T-cell (primary cell): Measurements from ENCODE around the gene RCE1. TPM values are rescaled to one million over a fixed set of nuclear protein-coding genes. Genes with fewer than 3 reads are reported as not detected.

Experiments used
- ATAC-seq, 4 experiments: fragments of 200-7000 bp in 3 of 4; fragments of 150-1000 bp in 1 of 4; cut with Tn5 transposase; replicated peaks in 1 of 4; 1 replicate in 3 of 4; 2 replicates in 1 of 4; pipeline ENCODE4 v1.10.0; 2021; ENCODE audit warnings: moderate library complexity in 3 of 4, mild to moderate bottlenecking in 2 of 4, moderate number of reproducible peaks in 1 of 4
- CTCF ChIA-PET, 2 donors: fragments of 300-600 bp; sonication (Branson Sonifier 250); formaldehyde crosslinking; loops; one replicate each; lab custom pipeline; 2022; ENCODE audit warnings: antibody characterized with exemption in 2 of 2; lab: Charles Lee
- POLR2A ChIA-PET, 2 donors: fragments of 300-600 bp; sonication (Branson Sonifier 250); formaldehyde crosslinking; loops; one replicate each; lab custom pipeline; 2022; ENCODE audit warnings: antibody characterized with exemption in 2 of 2; lab: Charles Lee
- DNase-seq, 35 experiments: peaks; one replicate each; pipeline versions ENCODE4 v3.0.0 to v3.0.0-alpha.2; 2013 to 2023
- H3K27ac ChIP-seq: one replicate; pipeline ENCODE4 v1.5.1; 2013; ENCODE audit warnings: low read length
- H3K27me3 ChIP-seq, 2 experiments: replicated peaks in 1 of 2; 1 replicate in 1 of 2; 2 replicates in 1 of 2; pipeline versions ENCODE4 v1.6.1 to v1.7.0; 2013; ENCODE audit warnings: low read length in 1 of 2, mixed read lengths in 1 of 2; ENCODE audit not compliant: control insufficient read depth in 2 of 2, insufficient read depth in 2 of 2; ENCODE audit errors: extremely low read depth in 1 of 2
- H3K36me3 ChIP-seq, 2 donors: 1 replicate in 1 of 2; 2 replicates in 1 of 2; pipeline versions ENCODE4 v1.6.1 to v1.7.0; 2013; ENCODE audit warnings: low read length in 1 of 2; ENCODE audit not compliant: control insufficient read depth in 2 of 2, insufficient read depth in 1 of 2; ENCODE audit errors: extremely low read depth in 1 of 2
- H3K4me1 ChIP-seq, 2 experiments: 1 replicate in 1 of 2; 2 replicates in 1 of 2; pipeline versions ENCODE4 v1.6.1 to v1.7.0; 2013; ENCODE audit warnings: low read length in 2 of 2, mixed read lengths in 1 of 2; ENCODE audit not compliant: insufficient read depth in 2 of 2, control insufficient read depth in 1 of 2; ENCODE audit errors: extremely low read depth in 1 of 2
- H3K4me3 ChIP-seq, 2 donors: 1 replicate in 1 of 2; 2 replicates in 1 of 2; pipeline versions ENCODE4 v1.5.1 to v1.7.0; 2013; ENCODE audit warnings: mild to moderate bottlenecking in 2 of 2, low read length in 1 of 2, moderate library complexity in 1 of 2; ENCODE audit not compliant: control insufficient read depth in 1 of 2; ENCODE audit errors: extremely low read depth in 1 of 2
- H3K9me3 ChIP-seq: 2 replicates; pipeline ENCODE4 v1.7.0; 2013
- H3K27ac Mint-ChIP-seq, 2 donors: one replicate each; pipeline ENCODE4 v1.8.0; 2020 to 2021; ENCODE audit warnings: mild to moderate bottlenecking in 2 of 2, mixed read lengths in 2 of 2
- H3K27me3 Mint-ChIP-seq, 2 donors: one replicate each; pipeline ENCODE4 v1.8.0; 2021 to 2022; ENCODE audit warnings: mixed read lengths in 2 of 2
- H3K36me3 Mint-ChIP-seq: one replicate; pipeline ENCODE4 v1.8.0; 2021; ENCODE audit warnings: mixed read lengths
- H3K4me1 Mint-ChIP-seq, 3 donors: one replicate each; pipeline ENCODE4 v1.8.0; 2020 to 2022; ENCODE audit warnings: mixed read lengths in 3 of 3, mild to moderate bottlenecking in 1 of 3
- H3K4me3 Mint-ChIP-seq, 3 donors: one replicate each; pipeline ENCODE4 v1.8.0; 2020 to 2022; ENCODE audit warnings: mild to moderate bottlenecking in 3 of 3, mixed read lengths in 3 of 3, moderate library complexity in 3 of 3
- H3K9me3 Mint-ChIP-seq, 3 donors: one replicate each; pipeline ENCODE4 v1.8.0; 2020 to 2022; ENCODE audit warnings: mixed read lengths in 3 of 3
- WGBS: methylation state at CpG from one replicate; pipeline ENCODE4 v1.1.5; 2013; ENCODE audit warnings: missing lambda C conversion rate; ENCODE audit not compliant: insufficient coverage; 5-methylcytosine and 5-hydroxymethylcytosine counted together
- total RNA-seq, 35 experiments: library from RNA in 6 of 35; stranded (reverse) in 6 of 35; fragments of 120-200 nt in 1 of 35; gene quantifications; one replicate each; pipeline versions ENCODE4 v1.2.1 to v1.2.4 and lab custom pipeline; 2013 to 2026

The RCE1 gene
- total RNA-seq, 5 donors from 2014 or later (not counting 1 experiment from before 2014, with no cell fraction given) = 27.2 to 42.9 (median 34.1) TPM

GRCh38 chr11:66834539-66834845 lies 8.7 kb upstream of the RCE1 start:
- Histone ChIP-seq H3K27ac (no peak overlapping the region), H3K4me1 (no peaks in the 10 kb centered on the region), H3K36me3 (peaks cover 3 to 15% of the 10 kb centered on the region in 2 donors), H3K27me3 (no peaks in the 10 kb centered on the region), H3K4me3 (no peak overlapping the region), H3K9me3 (no peaks in the 10 kb centered on the region)
- 73% methylated on average over 4 of the region's 4 CpGs for WGBS
- no peak for ATAC-seq
- ChIA-PET POLR2A (no interaction called here), CTCF (interaction anchor here (0.6 to 0.8 kb wide), 3 partner anchors 142 to 489 kb away, joined by 3 to 6 read pairs (median 4); partner anchors contain the start of gene BRMS1 (in 1 of the 2))
- Mint-ChIP-seq H3K27me3 (no peaks in the 10 kb centered on the region), H3K36me3 (no peaks in the 10 kb centered on the region), H3K4me3 (no peak overlapping the region), H3K9me3 (no peaks in the 10 kb centered on the region), H3K27ac (peak overlapping the region; percentile 37 to 44), H3K4me1 (peaks cover 16 to 28% (median 17%) of the 10 kb centered on the region in 3 donors)
- DNase-seq = no peak

- H3K4me3 ChIP-seq = no peak overlapping the region
- H3K9me3 Mint-ChIP-seq = no peaks in the 10 kb centered on the region
- no peaks in the 10 kb centered on the region for H3K9me3 ChIP-seq
- no peaks in the 10 kb centered on the region for H3K27me3 ChIP-seq
- peaks cover 21 to 29% (median 22%) of the 10 kb centered on the region in 3 donors for H3K4me1 Mint-ChIP-seq
- no peak for DNase-seq
- ChIA-PET CTCF (interaction anchor here (0.6 to 0.8 kb wide), 4 partner anchors 142 to 490 kb away, joined by 3 to 6 read pairs (median 4); partner anchors contain the start of gene BRMS1 (in 1 of the 2)), POLR2A (no interaction called here)
- H3K4me1 ChIP-seq = peaks cover 0 to 3% of the 10 kb centered on the region in 2 experiments
- no peaks in the 10 kb centered on the region for H3K27me3 Mint-ChIP-seq
- WGBS = 96% methylated on average over 3 of the region's 5 CpGs
- H3K27ac Mint-ChIP-seq = peak overlapping the region in 1 of 2 donors; percentile 30
- H3K27ac ChIP-seq = no peak overlapping the region
- H3K4me3 Mint-ChIP-seq = no peak overlapping the region
- H3K36me3 ChIP-seq = peaks cover 3 to 16% of the 10 kb centered on the region in 2 donors
- no peaks in the 10 kb centered on the region for H3K36me3 Mint-ChIP-seq
- no peak for ATAC-seq
These were observed 8.3 kb upstream of the RCE1 start for GRCh38 chr11:66834943-66835342.

- WGBS = 100% methylated on average over 3 of the region's 12 CpGs
- H3K9me3 ChIP-seq = no peaks in the 10 kb centered on the region
- H3K27me3 ChIP-seq = no peaks in the 10 kb centered on the region
- no peak overlapping the region for H3K27ac ChIP-seq
- DNase-seq = no peak
- ChIA-PET POLR2A (interaction anchor here in 1 of 2 donors (0.5 kb wide), 1 partner anchor 710 kb away, joined by 5 read pairs; no protein-coding TSS in a partner anchor), CTCF (no interaction called here)
- Mint-ChIP-seq H3K36me3 (no peaks in the 10 kb centered on the region), H3K4me3 (no peak overlapping the region), H3K4me1 (peaks cover 29 to 35% (median 31%) of the 10 kb centered on the region in 3 donors), H3K27me3 (no peaks in the 10 kb centered on the region), H3K27ac (no peak overlapping the region), H3K9me3 (no peaks in the 10 kb centered on the region)
- no peak for ATAC-seq
- H3K4me1 ChIP-seq = peaks cover 4 to 12% of the 10 kb centered on the region in 2 experiments
- peaks cover 3 to 19% of the 10 kb centered on the region in 2 donors for H3K36me3 ChIP-seq
- H3K4me3 ChIP-seq = no peak overlapping the region
These were observed 7.4 kb upstream of the RCE1 start for GRCh38 chr11:66835768-66836405.

- Histone ChIP-seq H3K4me3 (no peak overlapping the region), H3K27me3 (no peaks in the 10 kb centered on the region), H3K27ac (peak overlapping the region; percentile 40), H3K9me3 (no peaks in the 10 kb centered on the region), H3K4me1 (peaks cover 22 to 48% of the 10 kb centered on the region in 2 experiments), H3K36me3 (peaks cover 3 to 29% of the 10 kb centered on the region in 2 donors)
- peak overlapping the region; percentile 13 to 98 (median 32) for H3K4me3 Mint-ChIP-seq
- ATAC-seq (no peak), DNase-seq (peak in 1 of 35 experiments; percentile 5)
- no peaks in the 10 kb centered on the region for H3K9me3 Mint-ChIP-seq
- CTCF ChIA-PET = no interaction called here
- 85% methylated on average over 3 of the region's 4 CpGs for WGBS
- H3K36me3 Mint-ChIP-seq = peaks cover 7% of the 10 kb centered on the region
- POLR2A ChIA-PET = interaction anchor here in 1 of 2 donors (0.7 kb wide), 1 partner anchor 13 kb away, joined by 8 read pairs; no protein-coding TSS in a partner anchor
- peak overlapping the region; percentile 31 to 41 for H3K27ac Mint-ChIP-seq
- H3K4me1 Mint-ChIP-seq = peaks cover 45 to 57% (median 53%) of the 10 kb centered on the region in 3 donors
- no peaks in the 10 kb centered on the region for H3K27me3 Mint-ChIP-seq
These were observed 2.7 kb upstream of the RCE1 start for GRCh38 chr11:66840317-66841091.

- Mint-ChIP-seq H3K9me3 (no peaks in the 10 kb centered on the region), H3K27ac (peak overlapping the region; percentile 84 to 93), H3K4me1 (peaks cover 43 to 59% (median 53%) of the 10 kb centered on the region in 3 donors), H3K36me3 (peaks cover 7% of the 10 kb centered on the region), H3K27me3 (no peaks in the 10 kb centered on the region), H3K4me3 (peak overlapping the region; percentile 81 to 98 (median 89))
- CTCF ChIA-PET = interaction anchor here in 1 of 2 donors (0.6 to 1.4 kb wide), 3 partner anchors 117 to 164 kb away, joined by 3 to 6 read pairs (median 3); partner anchors contain the start of genes PC and RBM4B
- ATAC-seq (no peak), DNase-seq (peak in 1 of 35 experiments; percentile 10)
- no peaks in the 10 kb centered on the region for H3K9me3 ChIP-seq
- POLR2A ChIA-PET = no interaction called here
- peaks cover 7 to 37% of the 10 kb centered on the region in 2 donors for H3K36me3 ChIP-seq
- H3K27me3 ChIP-seq = no peaks in the 10 kb centered on the region
- H3K27ac ChIP-seq = peak overlapping the region; percentile 99
- H3K4me3 ChIP-seq = peak overlapping the region; percentile 97 to 98
- WGBS = 69% methylated on average over 7 of the region's 7 CpGs
- H3K4me1 ChIP-seq = peaks cover 22 to 48% of the 10 kb centered on the region in 2 experiments
These were observed 1.4 kb upstream of the RCE1 start for GRCh38 chr11:66841861-66842260.

- Mint-ChIP-seq H3K9me3 (no peaks in the 10 kb centered on the region), H3K4me3 (peak overlapping the region; percentile 81 to 98 (median 89)), H3K27ac (peak overlapping the region; percentile 84 to 93), H3K27me3 (no peaks in the 10 kb centered on the region), H3K36me3 (peaks cover 10% of the 10 kb centered on the region), H3K4me1 (peaks cover 43 to 59% (median 53%) of the 10 kb centered on the region in 3 donors)
- ChIA-PET POLR2A (interaction anchor here in 1 of 2 donors (0.6 kb wide), 1 partner anchor 441 kb away, joined by 6 read pairs; no protein-coding TSS in a partner anchor), CTCF (interaction anchor here in 1 of 2 donors (0.9 to 1.4 kb wide), 3 partner anchors 116 to 223 kb away, joined by 3 to 6 read pairs (median 3); partner anchors contain the start of genes PC and RBM4B)
- DNase-seq (peak in 1 of 35 experiments; percentile 24), ATAC-seq (no peak)
- Histone ChIP-seq H3K36me3 (peaks cover 7 to 37% of the 10 kb centered on the region in 2 donors), H3K9me3 (no peaks in the 10 kb centered on the region), H3K27ac (peak overlapping the region; percentile 99), H3K4me3 (peak overlapping the region; percentile 97 to 98), H3K27me3 (no peaks in the 10 kb centered on the region), H3K4me1 (peaks cover 22 to 48% of the 10 kb centered on the region in 2 experiments)
- WGBS = 0% methylated on average over 10 of the region's 11 CpGs
These were observed 743 bp upstream of the RCE1 start for GRCh38 chr11:66842501-66842895.
